Measurements from ENCODE around the gene MCF2L.

The MCF2L gene

DNA sequence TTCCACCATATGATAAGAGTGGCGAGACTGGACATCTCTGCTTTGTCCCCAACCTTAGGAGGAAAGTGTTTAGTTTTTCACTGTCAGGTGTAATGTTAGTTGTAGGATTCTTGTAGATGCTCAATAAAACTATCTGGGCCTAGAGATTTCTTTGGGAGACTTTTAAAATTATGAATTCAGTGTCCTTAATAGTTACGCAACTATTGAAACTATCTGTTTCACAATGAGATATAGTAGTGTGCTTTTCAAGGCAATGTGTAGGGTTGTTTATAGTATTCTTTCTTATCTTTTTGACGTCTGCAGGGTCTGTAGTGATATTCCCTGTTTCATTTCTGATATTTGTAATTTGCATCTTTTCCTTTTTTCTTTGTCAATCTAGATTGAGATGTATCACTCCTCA, 103.4 kb downstream of the MCF2L start:
- no peak for DNase-seq (ENCODE audit: low read depth)
- TF ChIP-seq, protein P1, sequence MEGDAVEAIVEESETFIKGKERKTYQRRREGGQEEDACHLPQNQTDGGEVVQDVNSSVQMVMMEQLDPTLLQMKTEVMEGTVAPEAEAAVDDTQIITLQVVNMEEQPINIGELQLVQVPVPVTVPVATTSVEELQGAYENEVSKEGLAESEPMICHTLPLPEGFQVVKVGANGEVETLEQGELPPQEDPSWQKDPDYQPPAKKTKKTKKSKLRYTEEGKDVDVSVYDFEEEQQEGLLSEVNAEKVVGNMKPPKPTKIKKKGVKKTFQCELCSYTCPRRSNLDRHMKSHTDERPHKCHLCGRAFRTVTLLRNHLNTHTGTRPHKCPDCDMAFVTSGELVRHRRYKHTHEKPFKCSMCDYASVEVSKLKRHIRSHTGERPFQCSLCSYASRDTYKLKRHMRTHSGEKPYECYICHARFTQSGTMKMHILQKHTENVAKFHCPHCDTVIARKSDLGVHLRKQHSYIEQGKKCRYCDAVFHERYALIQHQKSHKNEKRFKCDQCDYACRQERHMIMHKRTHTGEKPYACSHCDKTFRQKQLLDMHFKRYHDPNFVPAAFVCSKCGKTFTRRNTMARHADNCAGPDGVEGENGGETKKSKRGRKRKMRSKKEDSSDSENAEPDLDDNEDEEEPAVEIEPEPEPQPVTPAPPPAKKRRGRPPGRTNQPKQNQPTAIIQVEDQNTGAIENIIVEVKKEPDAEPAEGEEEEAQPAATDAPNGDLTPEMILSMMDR (IDR thresholded peaks at IDR 0.05; ENCODE audit: low read depth, low read length, missing control alignments): no peak
- in situ Hi-C loops (cut with HindIII; ENCODE audit: low sequenced_read_pairs): loop anchor here (10.0 kb wide), 1 partner anchor 72 kb away; no protein-coding TSS in a partner anchor
- H3K4me3 ChIP-seq (ENCODE audit: low read depth, low read length): no peak overlapping the region

DNA sequence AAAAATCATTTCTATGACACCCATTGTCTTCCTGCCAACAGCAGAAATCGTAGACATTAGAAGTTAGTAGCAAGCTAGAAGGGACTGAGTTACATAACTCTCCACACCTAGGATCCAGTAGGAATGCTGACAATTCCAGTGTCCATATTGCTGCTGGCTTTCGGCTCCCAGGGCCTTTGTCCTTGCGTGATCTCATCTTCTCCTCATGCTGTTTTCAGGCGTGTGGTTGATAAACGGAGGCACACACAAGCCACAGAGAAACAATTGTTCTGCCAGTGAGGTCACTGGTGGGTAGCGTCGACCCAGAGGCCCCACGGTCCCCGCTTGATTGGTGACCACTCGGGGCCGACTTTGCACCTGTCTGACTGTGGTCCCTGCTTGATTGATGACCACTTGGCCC, 104.9 kb downstream of the MCF2L start:
- DNase-seq (ENCODE audit: low read depth): no peak
- in situ Hi-C loops (cut with HindIII; ENCODE audit: low sequenced_read_pairs): loop anchor here (10.0 kb wide), 1 partner anchor 71 kb away; no protein-coding TSS in a partner anchor
- TF ChIP-seq, protein P1 (IDR thresholded peaks at IDR 0.05; ENCODE audit: low read depth, low read length, missing control alignments): no peak

DNA sequence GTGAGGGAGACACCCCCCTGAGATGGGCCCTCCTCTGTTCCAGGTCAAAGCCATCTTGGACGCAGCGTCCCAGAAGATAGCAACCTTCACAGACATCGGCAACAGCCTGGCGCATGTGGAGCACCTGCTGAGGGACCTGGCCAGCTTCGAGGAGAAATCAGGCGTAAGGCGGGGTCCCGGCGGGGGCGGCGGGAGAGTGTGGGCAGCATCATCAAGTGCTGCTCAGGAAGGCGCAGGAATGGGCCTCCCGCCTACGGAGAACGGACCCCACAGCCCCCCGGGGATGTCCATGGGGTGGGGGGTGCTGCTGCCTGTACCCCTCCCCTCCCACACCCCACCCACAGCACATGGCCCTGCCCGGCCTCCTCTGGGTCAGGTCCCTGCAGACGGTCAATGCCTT, 105.4 kb downstream of the MCF2L start:
- no peak overlapping the region for H3K4me3 ChIP-seq (ENCODE audit: low read depth, low read length)
- DNase-seq (ENCODE audit: low read depth): no peak
- TF ChIP-seq, protein P1 (IDR thresholded peaks at IDR 0.05; ENCODE audit: low read depth, low read length, missing control alignments): no peak
- in situ Hi-C loops (cut with HindIII; ENCODE audit: low sequenced_read_pairs): loop anchor here (10.0 kb wide), 1 partner anchor 70 kb away; no protein-coding TSS in a partner anchor

More for the DNA sequence above, 104.9 kb downstream of the MCF2L start:
- H3K4me3 ChIP-seq (ENCODE audit: low read depth, low read length): no peak overlapping the region

DNA sequence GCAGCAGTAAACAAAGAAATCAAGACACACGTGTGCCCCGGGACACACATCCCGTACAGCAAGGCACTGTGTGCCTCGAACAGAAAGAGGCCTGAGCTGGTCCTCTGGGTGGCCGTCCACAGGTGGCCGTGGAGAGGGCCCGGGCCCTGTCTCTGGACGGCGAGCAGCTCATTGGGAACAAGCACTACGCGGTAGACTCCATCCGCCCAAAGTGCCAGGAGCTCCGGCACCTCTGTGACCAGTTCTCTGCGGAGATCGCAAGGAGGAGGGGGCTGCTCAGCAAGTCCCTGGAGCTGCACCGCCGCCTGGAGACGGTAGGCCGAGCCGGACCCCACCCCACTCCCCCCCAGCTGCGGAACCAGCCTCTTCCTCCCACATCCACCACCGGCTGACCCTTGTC, 105.9 kb downstream of the MCF2L start:
- in situ Hi-C loops (cut with HindIII; ENCODE audit: low sequenced_read_pairs): loop anchor here (10.0 kb wide), 1 partner anchor 70 kb away; no protein-coding TSS in a partner anchor
- DNase-seq (ENCODE audit: low read depth): no peak
- H3K4me3 ChIP-seq (ENCODE audit: low read depth, low read length): no peak overlapping the region
- TF ChIP-seq, protein P1 (IDR thresholded peaks at IDR 0.05; ENCODE audit: low read depth, low read length, missing control alignments): no peak

DNA sequence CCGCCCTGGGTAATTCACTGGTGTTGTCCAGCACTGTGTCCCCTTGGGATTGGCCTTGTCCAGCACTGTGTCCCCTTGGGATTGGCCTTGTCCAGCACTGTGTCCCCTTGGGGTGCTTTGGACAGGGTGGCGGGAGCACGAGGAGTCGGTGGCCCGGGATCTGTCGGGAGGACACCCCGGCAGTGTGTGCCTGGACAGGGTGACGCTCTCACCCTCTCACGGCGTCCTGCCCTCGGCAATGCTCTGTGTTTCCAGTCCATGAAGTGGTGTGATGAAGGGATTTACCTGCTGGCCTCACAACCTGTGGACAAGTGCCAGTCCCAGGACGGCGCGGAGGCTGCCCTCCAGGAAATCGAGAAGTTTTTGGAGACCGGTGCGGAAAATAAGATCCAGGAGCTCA, 106.7 kb downstream of the MCF2L start:
- TF ChIP-seq, protein P1 (IDR thresholded peaks at IDR 0.05; ENCODE audit: low read depth, low read length, missing control alignments): no peak
- no peak overlapping the region for H3K4me3 ChIP-seq (ENCODE audit: low read depth, low read length)
- in situ Hi-C loops (cut with HindIII; ENCODE audit: low sequenced_read_pairs): loop anchor here (10.0 kb wide), 1 partner anchor 69 kb away; no protein-coding TSS in a partner anchor
- DNase-seq (ENCODE audit: low read depth): no peak

DNA sequence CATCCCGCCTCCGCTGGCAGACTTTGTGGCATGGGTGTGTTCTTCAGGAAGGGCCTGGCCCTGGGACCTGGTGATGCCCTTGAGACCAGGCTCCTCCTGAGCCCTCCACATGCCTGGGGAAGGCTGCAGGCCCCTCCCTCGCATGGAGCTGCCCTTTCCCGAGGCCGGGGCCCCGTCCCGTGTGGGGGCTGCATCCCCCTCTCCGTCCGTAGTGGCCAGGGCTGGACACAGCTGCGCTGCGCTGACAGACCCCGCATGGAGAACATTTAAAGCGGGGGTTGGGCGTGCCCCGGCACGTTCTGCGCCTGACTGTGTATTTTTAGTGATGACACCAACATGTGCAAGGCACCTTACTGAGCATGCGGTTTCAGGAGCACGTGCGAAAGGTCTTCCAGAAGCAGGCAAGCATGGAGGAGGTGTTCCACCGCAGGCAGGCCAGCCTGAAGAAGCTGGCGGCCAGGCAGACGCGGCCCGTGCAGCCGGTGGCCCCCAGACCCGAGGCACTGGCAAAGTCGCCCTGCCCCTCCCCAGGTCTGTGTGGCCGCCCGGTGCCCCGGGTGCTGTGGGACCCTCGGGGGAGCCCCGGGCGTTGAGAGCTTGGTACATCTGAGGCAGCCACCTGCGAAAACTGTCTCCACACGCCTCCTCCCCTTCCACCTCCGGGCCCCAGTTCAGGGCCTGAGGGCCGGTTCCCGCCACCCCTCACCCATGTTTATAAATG, 107.8 kb downstream of the MCF2L start:
- TF ChIP-seq, protein P1 (IDR thresholded peaks at IDR 0.05; ENCODE audit: low read depth, low read length, missing control alignments): no peak
- in situ Hi-C loops (cut with HindIII; ENCODE audit: low sequenced_read_pairs): loop anchor here (10.0 kb wide), 1 partner anchor 68 kb away; no protein-coding TSS in a partner anchor

More for the DNA sequence above, 107.8 kb downstream of the MCF2L start:
- no peak for DNase-seq (ENCODE audit: low read depth)
- H3K4me3 ChIP-seq (ENCODE audit: low read depth, low read length): no peak overlapping the region

Data from astrocyte of the cerebellum (primary cell).